GM12878 (cell line): ENCODE results near the gene ABCB8. TPM values are rescaled to one million over a fixed set of nuclear protein-coding genes. Genes with fewer than 3 reads are reported as not detected.

ENCODE experiments used
- BCL11A ChIP-seq: IDR thresholded peaks from 2 replicates; pipeline ENCODE4 v1.6.1; 2011; ENCODE audit warnings: low read depth, low read length
- CBX5 ChIP-seq: sonication (generic); IDR thresholded peaks from 2 replicates; pipeline ENCODE4 v1.6.1; 2016; ENCODE audit warnings: low read depth, moderate library complexity, mild to moderate bottlenecking, inconsistent platforms
- CEBPB ChIP-seq, 2 experiments: fragments of 150-350 bp in 1 of 2; IDR thresholded peaks; 2 replicates each; pipeline ENCODE4 v1.6.1; 2012 to 2014; ENCODE audit warnings: low read depth in 2 of 2, low read length in 2 of 2, borderline replicate concordance in 1 of 2, inconsistent platforms in 1 of 2
- CHD4 ChIP-seq: fragments of 200-600 bp; sonication (generic); IDR thresholded peaks from 2 replicates; pipeline ENCODE4 v1.6.1; 2016; ENCODE audit warnings: mild to moderate bottlenecking
- EP300 ChIP-seq, 2 experiments: fragments of 150-350 bp in 1 of 2; IDR thresholded peaks; 2 replicates each; pipeline ENCODE4 v1.6.1; 2011 to 2012; ENCODE audit warnings: low read depth in 2 of 2, low read length in 2 of 2, borderline replicate concordance in 1 of 2, improper control_type of control experiment in 1 of 2, inconsistent platforms in 1 of 2; ENCODE audit not compliant: control insufficient read depth in 1 of 2
- EZH2 ChIP-seq: IDR thresholded peaks from 2 replicates; pipeline ENCODE4 v1.6.1; 2012; ENCODE audit warnings: low read depth, mild to moderate bottlenecking, control low read depth, inconsistent platforms, low read length, borderline replicate concordance; ENCODE audit not compliant: control insufficient read depth
- HDAC2 ChIP-seq: fragments of 200-600 bp; sonication (generic); IDR thresholded peaks from 2 replicates; pipeline ENCODE4 v1.6.1; 2017
- KLF5 ChIP-seq: fragments of 450-650 bp; IDR thresholded peaks from 2 replicates; pipeline ENCODE4 v1.6.1; 2014; ENCODE audit warnings: mild to moderate bottlenecking; ENCODE audit not compliant: partially characterized antibody
- NFYB ChIP-seq: IDR thresholded peaks from 2 replicates; pipeline ENCODE4 v1.6.1; 2011; ENCODE audit warnings: low read depth, mild to moderate bottlenecking, low read length, improper control_type of control experiment, moderate library complexity; ENCODE audit not compliant: insufficient read depth
- NR2C1 ChIP-seq: fragments of 450-650 bp; IDR thresholded peaks from 2 replicates; pipeline ENCODE4 v1.6.1; 2017; ENCODE audit warnings: antibody characterized with exemption, mild to moderate bottlenecking, moderate library complexity
- NR2C2 ChIP-seq: IDR thresholded peaks from 2 replicates; pipeline ENCODE4 v1.6.1; 2011; ENCODE audit warnings: borderline replicate concordance, low read depth; ENCODE audit not compliant: control insufficient read depth, insufficient read length
- RAD21 ChIP-seq: IDR thresholded peaks from 2 replicates; pipeline ENCODE4 v1.6.1; 2011; ENCODE audit warnings: mild to moderate bottlenecking, low read depth, low read length, moderate library complexity; ENCODE audit not compliant: insufficient read depth
- SIN3A ChIP-seq: IDR thresholded peaks from 2 replicates; pipeline ENCODE4 v1.6.1; 2012; ENCODE audit warnings: low read depth, low read length, improper control_type of control experiment
- SMC3 ChIP-seq: IDR thresholded peaks from 2 replicates; pipeline ENCODE4 v1.6.1; 2011; ENCODE audit warnings: low read length, improper control_type of control experiment, borderline replicate concordance
- SREBF1 ChIP-seq: IDR thresholded peaks from 2 replicates; pipeline ENCODE4 v1.6.1; 2012; ENCODE audit warnings: mild to moderate bottlenecking, low read length
- SREBF2 ChIP-seq: IDR thresholded peaks from 2 replicates; pipeline ENCODE4 v1.6.1; 2012; ENCODE audit warnings: mild to moderate bottlenecking, low read length
- SUZ12 ChIP-seq: fragments of 200-600 bp; sonication (generic); IDR thresholded peaks from one replicate; pipeline ENCODE4 v1.6.1; 2018; ENCODE audit warnings: antibody characterized with exemption, mild to moderate bottlenecking; ENCODE audit not compliant: unreplicated experiment
- TCF3 ChIP-seq: IDR thresholded peaks from 2 replicates; pipeline ENCODE4 v1.6.1; 2012; ENCODE audit warnings: low read depth, mild to moderate bottlenecking, low read length, borderline replicate concordance; ENCODE audit not compliant: insufficient read depth
- ZBED1 ChIP-seq: IDR thresholded peaks from 2 replicates; pipeline ENCODE4 v1.6.1; 2016; ENCODE audit warnings: borderline replicate concordance
- polyA plus RNA-seq, 11 experiments: library from polyadenylated mRNA; depleted of rRNA in 4 of 11; unstranded in 6 of 11; stranded (reverse) in 5 of 11; fragments of >200 nt; fragmentation: Nextera tagmentation in 4 of 11; fragmentation: Illumina TruSeq in 1 of 11; extraction: Ambion mirVana in 4 of 11; extraction: Trizol in 1 of 11; gene quantifications; 1 replicate in 1 of 11; 2 replicates in 10 of 11; pipeline versions ENCODE4 v1.2.1 to v1.2.3, GENCODE V29; 2011 to 2016; ENCODE audit warnings: inconsistent platforms in 2 of 11, missing spikeins in 2 of 11, low read depth in 1 of 11
- total RNA-seq, 4 experiments: library from RNA; depleted of rRNA in 3 of 4; stranded (reverse); fragments of >200 nt in 3 of 4; fragmentation: Illumina TruSeq in 1 of 4; extraction: Trizol in 1 of 4; gene quantifications; 2 replicates each; pipeline versions ENCODE4 v1.2.1 to v1.2.3, GENCODE V29; 2013 to 2021
- TF ChIP-seq, protein P1 (sequence below): fragments of 450-650 bp; IDR thresholded peaks from 2 replicates; pipeline ENCODE4 v1.6.1; 2017; ENCODE audit warnings: mild to moderate bottlenecking, moderate library complexity
- TF ChIP-seq, protein P2 (sequence below): IDR thresholded peaks from 2 replicates; pipeline ENCODE4 v1.6.1; 2012; ENCODE audit warnings: mild to moderate bottlenecking, low read depth, low read length
- TF ChIP-seq, protein P3 (sequence below): IDR thresholded peaks from 2 replicates; pipeline ENCODE4 v1.6.1; 2011; ENCODE audit warnings: mild to moderate bottlenecking, low read depth, low read length, moderate library complexity; ENCODE audit not compliant: insufficient replicate concordance

The ABCB8 gene
- total and polyA plus RNA-seq, 10 of the 15 experiments (the other 5 are each of a cell fraction or from before 2014, with no cell fraction given), result 0.77 to 34.8 (median 18.9) TPM

DNA sequence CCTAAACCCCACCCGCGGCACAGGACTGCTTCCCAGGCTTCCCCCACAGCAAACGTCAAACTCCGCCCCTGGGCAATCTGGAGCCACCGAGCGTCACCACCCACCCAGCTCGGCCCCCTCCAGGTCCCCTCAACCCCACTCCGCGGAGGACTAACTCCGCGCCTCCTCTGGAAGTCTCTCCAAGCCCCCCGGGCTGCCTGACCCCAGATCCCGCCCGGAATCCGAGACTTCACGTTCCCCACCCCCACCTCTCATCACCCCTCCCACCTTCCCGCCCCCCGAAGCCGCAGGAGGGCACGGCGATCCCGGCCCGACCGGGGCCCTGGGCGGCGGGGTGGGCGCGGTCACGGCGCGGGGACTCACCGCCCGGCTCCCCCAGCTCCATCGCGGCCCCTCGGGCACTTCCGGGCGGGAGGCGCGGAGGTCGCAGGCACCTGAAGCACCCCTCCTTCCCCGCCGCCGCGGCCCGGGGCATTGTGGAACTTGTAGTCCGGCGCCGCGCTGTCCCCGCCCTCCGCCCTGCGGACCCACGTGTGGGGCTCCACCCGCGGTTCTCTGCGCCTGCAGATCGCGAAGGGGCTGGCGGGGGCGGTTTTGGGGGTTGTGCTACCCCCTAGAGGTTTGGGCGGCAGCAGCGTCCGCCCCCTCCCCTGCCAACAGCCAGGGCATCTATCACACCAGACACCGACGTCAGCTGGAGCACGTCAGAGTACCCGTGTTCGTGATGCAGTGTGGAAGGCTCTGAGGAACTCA is 55.0 kb downstream of the ABCB8 start, which contains the start of gene TMUB1 (continued):
- TF ChIP-seq SIN3A (peak; percentile 20; the same call in 1 of the 2 replicates), CHD4 (no peak), EZH2 (no peak), BCL11A (no peak), RAD21 (no peak), NFYB (no peak), NR2C2 (no peak), SREBF2 (no peak), SUZ12 (no peak), KLF5 (no peak), EP300 (IDR thresholded peaks at IDR 0.05; ENCODE audit: borderline replicate concordance in 1 of 2, control insufficient read depth in 1 of 2, low read depth in 2 of 2, low read length in 2 of 2) (no peak), ZBED1 (no peak), TCF3 (no peak), HDAC2 (no peak), CBX5 (no peak), NR2C1 (peak; percentile 68), CEBPB (IDR thresholded peaks at IDR 0.05; ENCODE audit: borderline replicate concordance in 1 of 2, low read depth in 2 of 2, low read length in 2 of 2) (no peak), SREBF1 (no peak), SMC3 (no peak)
- TF ChIP-seq, protein P1, sequence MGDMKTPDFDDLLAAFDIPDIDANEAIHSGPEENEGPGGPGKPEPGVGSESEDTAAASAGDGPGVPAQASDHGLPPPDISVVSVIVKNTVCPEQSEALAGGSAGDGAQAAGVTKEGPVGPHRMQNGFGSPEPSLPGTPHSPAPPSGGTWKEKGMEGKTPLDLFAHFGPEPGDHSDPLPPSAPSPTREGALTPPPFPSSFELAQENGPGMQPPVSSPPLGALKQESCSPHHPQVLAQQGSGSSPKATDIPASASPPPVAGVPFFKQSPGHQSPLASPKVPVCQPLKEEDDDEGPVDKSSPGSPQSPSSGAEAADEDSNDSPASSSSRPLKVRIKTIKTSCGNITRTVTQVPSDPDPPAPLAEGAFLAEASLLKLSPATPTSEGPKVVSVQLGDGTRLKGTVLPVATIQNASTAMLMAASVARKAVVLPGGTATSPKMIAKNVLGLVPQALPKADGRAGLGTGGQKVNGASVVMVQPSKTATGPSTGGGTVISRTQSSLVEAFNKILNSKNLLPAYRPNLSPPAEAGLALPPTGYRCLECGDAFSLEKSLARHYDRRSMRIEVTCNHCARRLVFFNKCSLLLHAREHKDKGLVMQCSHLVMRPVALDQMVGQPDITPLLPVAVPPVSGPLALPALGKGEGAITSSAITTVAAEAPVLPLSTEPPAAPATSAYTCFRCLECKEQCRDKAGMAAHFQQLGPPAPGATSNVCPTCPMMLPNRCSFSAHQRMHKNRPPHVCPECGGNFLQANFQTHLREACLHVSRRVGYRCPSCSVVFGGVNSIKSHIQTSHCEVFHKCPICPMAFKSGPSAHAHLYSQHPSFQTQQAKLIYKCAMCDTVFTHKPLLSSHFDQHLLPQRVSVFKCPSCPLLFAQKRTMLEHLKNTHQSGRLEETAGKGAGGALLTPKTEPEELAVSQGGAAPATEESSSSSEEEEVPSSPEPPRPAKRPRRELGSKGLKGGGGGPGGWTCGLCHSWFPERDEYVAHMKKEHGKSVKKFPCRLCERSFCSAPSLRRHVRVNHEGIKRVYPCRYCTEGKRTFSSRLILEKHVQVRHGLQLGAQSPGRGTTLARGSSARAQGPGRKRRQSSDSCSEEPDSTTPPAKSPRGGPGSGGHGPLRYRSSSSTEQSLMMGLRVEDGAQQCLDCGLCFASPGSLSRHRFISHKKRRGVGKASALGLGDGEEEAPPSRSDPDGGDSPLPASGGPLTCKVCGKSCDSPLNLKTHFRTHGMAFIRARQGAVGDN, result 0 out of 2 replicates have a peak, but pooled peaks have one; percentile 30
- TF ChIP-seq, protein P2, sequence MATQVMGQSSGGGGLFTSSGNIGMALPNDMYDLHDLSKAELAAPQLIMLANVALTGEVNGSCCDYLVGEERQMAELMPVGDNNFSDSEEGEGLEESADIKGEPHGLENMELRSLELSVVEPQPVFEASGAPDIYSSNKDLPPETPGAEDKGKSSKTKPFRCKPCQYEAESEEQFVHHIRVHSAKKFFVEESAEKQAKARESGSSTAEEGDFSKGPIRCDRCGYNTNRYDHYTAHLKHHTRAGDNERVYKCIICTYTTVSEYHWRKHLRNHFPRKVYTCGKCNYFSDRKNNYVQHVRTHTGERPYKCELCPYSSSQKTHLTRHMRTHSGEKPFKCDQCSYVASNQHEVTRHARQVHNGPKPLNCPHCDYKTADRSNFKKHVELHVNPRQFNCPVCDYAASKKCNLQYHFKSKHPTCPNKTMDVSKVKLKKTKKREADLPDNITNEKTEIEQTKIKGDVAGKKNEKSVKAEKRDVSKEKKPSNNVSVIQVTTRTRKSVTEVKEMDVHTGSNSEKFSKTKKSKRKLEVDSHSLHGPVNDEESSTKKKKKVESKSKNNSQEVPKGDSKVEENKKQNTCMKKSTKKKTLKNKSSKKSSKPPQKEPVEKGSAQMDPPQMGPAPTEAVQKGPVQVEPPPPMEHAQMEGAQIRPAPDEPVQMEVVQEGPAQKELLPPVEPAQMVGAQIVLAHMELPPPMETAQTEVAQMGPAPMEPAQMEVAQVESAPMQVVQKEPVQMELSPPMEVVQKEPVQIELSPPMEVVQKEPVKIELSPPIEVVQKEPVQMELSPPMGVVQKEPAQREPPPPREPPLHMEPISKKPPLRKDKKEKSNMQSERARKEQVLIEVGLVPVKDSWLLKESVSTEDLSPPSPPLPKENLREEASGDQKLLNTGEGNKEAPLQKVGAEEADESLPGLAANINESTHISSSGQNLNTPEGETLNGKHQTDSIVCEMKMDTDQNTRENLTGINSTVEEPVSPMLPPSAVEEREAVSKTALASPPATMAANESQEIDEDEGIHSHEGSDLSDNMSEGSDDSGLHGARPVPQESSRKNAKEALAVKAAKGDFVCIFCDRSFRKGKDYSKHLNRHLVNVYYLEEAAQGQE, result no peak
- TF ChIP-seq, protein P3, sequence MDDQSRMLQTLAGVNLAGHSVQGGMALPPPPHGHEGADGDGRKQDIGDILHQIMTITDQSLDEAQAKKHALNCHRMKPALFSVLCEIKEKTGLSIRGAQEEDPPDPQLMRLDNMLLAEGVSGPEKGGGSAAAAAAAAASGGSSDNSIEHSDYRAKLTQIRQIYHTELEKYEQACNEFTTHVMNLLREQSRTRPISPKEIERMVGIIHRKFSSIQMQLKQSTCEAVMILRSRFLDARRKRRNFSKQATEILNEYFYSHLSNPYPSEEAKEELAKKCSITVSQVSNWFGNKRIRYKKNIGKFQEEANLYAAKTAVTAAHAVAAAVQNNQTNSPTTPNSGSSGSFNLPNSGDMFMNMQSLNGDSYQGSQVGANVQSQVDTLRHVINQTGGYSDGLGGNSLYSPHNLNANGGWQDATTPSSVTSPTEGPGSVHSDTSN, result no peak
